SK-N-SH (cell line): ENCODE data around the gene LRSAM1. TPM values are rescaled to one million over a fixed set of nuclear protein-coding genes. Genes with fewer than 3 reads are reported as not detected.

Experiments
- CTCF ChIA-PET: fragments of 300-600, 350-600 bp; formaldehyde crosslinking; extraction: SDS; loops from one replicate; lab custom pipeline; 2021; lab: Yijun Ruan, JAX
- POLR2A ChIA-PET: fragments of 350-600 bp; sonication (Branson Sonifier 250); formaldehyde crosslinking; extraction: SDS; loops from one replicate; lab custom pipeline; 2020; ENCODE audit warnings: antibody characterized with exemption, inconsistent platforms; lab: Yijun Ruan, JAX
- DNase-seq: peaks from one replicate; pipeline ENCODE4 v3.0.0; 2012
- H2AFZ ChIP-seq: fragments of 200-600 bp; sonication (generic); 2 replicates; pipeline ENCODE4 v1.8.1; 2016; ENCODE audit warnings: antibody characterized with exemption, mild to moderate bottlenecking, low read depth
- H3F3A ChIP-seq: fragments of 200-600 bp; sonication (generic); replicated peaks from 2 replicates; pipeline ENCODE3; 2016; ENCODE audit warnings: antibody characterized with exemption, mild to moderate bottlenecking; ENCODE audit not compliant: insufficient read depth
- H3K27ac ChIP-seq, 2 experiments: fragments of 200-500 bp in 1 of 2; fragments of 200-600 bp in 1 of 2; sonication (Bioruptor generic) in 1 of 2; sonication (generic), shearing (Covaris generic) in 1 of 2; 2 replicates each; pipeline versions ENCODE4 v1.5.1 to v1.6.1; 2014 to 2016; ENCODE audit warnings: low read depth in 2 of 2, inconsistent platforms in 1 of 2, low read length in 1 of 2, mild to moderate bottlenecking in 1 of 2, mixed read lengths in 1 of 2
- H3K27me3 ChIP-seq: fragments of 200-600 bp; sonication (generic), shearing (Covaris generic); 2 replicates; pipeline ENCODE4 v1.6.1; 2016; ENCODE audit warnings: mixed run types; ENCODE audit not compliant: insufficient read depth
- H3K36me3 ChIP-seq, 2 experiments: fragments of 200-500 bp in 1 of 2; fragments of 200-600 bp in 1 of 2; sonication (Bioruptor generic) in 1 of 2; sonication (generic) in 1 of 2; replicated peaks in 1 of 2; 2 replicates each; pipeline versions ENCODE3 to v1.5.1; 2014 to 2016; ENCODE audit warnings: low read length in 1 of 2, mild to moderate bottlenecking in 1 of 2; ENCODE audit not compliant: insufficient read depth in 2 of 2, control insufficient read depth in 1 of 2
- H3K4me1 ChIP-seq, 2 experiments: fragments of 200-500 bp in 1 of 2; fragments of 200-600 bp in 1 of 2; sonication (Bioruptor generic) in 1 of 2; sonication (generic), shearing (Covaris generic) in 1 of 2; 2 replicates each; pipeline versions ENCODE4 v1.5.1 to v1.6.1; 2014 to 2016; ENCODE audit warnings: low read depth in 1 of 2, low read length in 1 of 2, mixed run types in 1 of 2; ENCODE audit not compliant: insufficient read depth in 2 of 2, control insufficient read depth in 1 of 2
- H3K4me2 ChIP-seq: fragments of 200-600 bp; sonication (generic), shearing (Covaris generic); 2 replicates; pipeline ENCODE4 v1.6.1; 2017; ENCODE audit warnings: mixed run types
- H3K4me3 ChIP-seq, 2 experiments: fragments of 200-500 bp in 1 of 2; fragments of 200-600 bp in 1 of 2; sonication (Bioruptor generic) in 1 of 2; sonication (generic), shearing (Covaris generic) in 1 of 2; 2 replicates each; pipeline versions ENCODE4 v1.5.1 to v1.8.1; 2014 to 2016; ENCODE audit warnings: low read depth in 2 of 2, inconsistent platforms in 1 of 2, low read length in 1 of 2, mild to moderate bottlenecking in 1 of 2, mixed read lengths in 1 of 2, moderate library complexity in 1 of 2
- H3K79me2 ChIP-seq: fragments of 200-600 bp; sonication (generic); 2 replicates; pipeline ENCODE4 v1.8.1; 2017; ENCODE audit warnings: mild to moderate bottlenecking; ENCODE audit not compliant: insufficient read depth
- H3K9ac ChIP-seq: fragments of 200-600 bp; sonication (generic); 2 replicates; pipeline ENCODE4 v1.6.1; 2017; ENCODE audit warnings: mixed run types
- H3K9me2 ChIP-seq: fragments of 200-600 bp; sonication (generic); 2 replicates; pipeline ENCODE4 v1.6.1; 2017; ENCODE audit warnings: mixed run types
- H3K9me3 ChIP-seq: fragments of 200-600 bp; sonication (generic); 2 replicates; pipeline ENCODE4 v1.6.1; 2017; ENCODE audit warnings: mixed run types, mild to moderate bottlenecking, moderate library complexity
- H4K20me1 ChIP-seq: fragments of 200-600 bp; sonication (generic); 2 replicates; pipeline ENCODE4 v1.6.1; 2017; ENCODE audit warnings: mild to moderate bottlenecking, mixed run types; ENCODE audit not compliant: insufficient read depth
- CHD2 ChIP-seq: fragments of 150-350 bp; IDR thresholded peaks from 2 replicates; pipeline ENCODE4 v1.6.1; 2018; ENCODE audit warnings: low read length; ENCODE audit not compliant: partially characterized antibody
- ELF1 ChIP-seq: IDR thresholded peaks from 2 replicates; pipeline ENCODE4 v1.4.0; 2012
- EP300 ChIP-seq, 2 experiments: IDR thresholded peaks; 2 replicates each; pipeline versions ENCODE4 v1.4.0 to v1.6.1; 2012; ENCODE audit warnings: borderline replicate concordance in 1 of 2, low read depth in 1 of 2, low read length in 1 of 2
- FOXM1 ChIP-seq: IDR thresholded peaks from 2 replicates; pipeline ENCODE4 v1.4.0; 2012; ENCODE audit warnings: low read depth, mild to moderate bottlenecking
- GABPA ChIP-seq: IDR thresholded peaks from 2 replicates; pipeline ENCODE4 v1.4.0; 2012; ENCODE audit warnings: low read depth, mild to moderate bottlenecking
- GATA2 ChIP-seq: sonication (generic); formaldehyde crosslinking; IDR thresholded peaks from 2 replicates; pipeline ENCODE4 v1.5.0; 2020; ENCODE audit warnings: mild to moderate bottlenecking, missing genetic modification reagents
- IRF3 ChIP-seq: fragments of 150-350 bp; IDR thresholded peaks from 2 replicates; pipeline ENCODE4 v1.6.1; 2016; ENCODE audit warnings: mild to moderate bottlenecking, low read depth, low read length
- JUND ChIP-seq: IDR thresholded peaks from 2 replicates; pipeline ENCODE4 v1.4.0; 2012
- NRF1 ChIP-seq: IDR thresholded peaks from 2 replicates; pipeline ENCODE4 v1.6.1; 2012; ENCODE audit warnings: low read depth, mild to moderate bottlenecking, low read length
- POLR2AphosphoS5 ChIP-seq: IDR thresholded peaks from 2 replicates; pipeline ENCODE4 v1.6.1; 2012; ENCODE audit warnings: low read depth, low read length
- RCOR1 ChIP-seq: fragments of 150-350 bp; IDR thresholded peaks from 2 replicates; pipeline ENCODE4 v1.6.1; 2017; ENCODE audit warnings: antibody characterized with exemption, low read length
- SIN3A ChIP-seq: IDR thresholded peaks from 2 replicates; pipeline ENCODE4 v1.6.1; 2012; ENCODE audit warnings: low read depth, mild to moderate bottlenecking, low read length, moderate library complexity, borderline replicate concordance
- TAF1 ChIP-seq: IDR thresholded peaks from 2 replicates; pipeline ENCODE4 v1.6.1; 2012; ENCODE audit warnings: low read depth, mild to moderate bottlenecking, low read length, moderate library complexity, borderline replicate concordance
- TCF12 ChIP-seq: IDR thresholded peaks from 2 replicates; pipeline ENCODE4 v1.4.0; 2012
- TEAD4 ChIP-seq: IDR thresholded peaks from 2 replicates; pipeline ENCODE4 v1.4.0; 2012; ENCODE audit warnings: mild to moderate bottlenecking, borderline replicate concordance; ENCODE audit not compliant: insufficient read depth
- YY1 ChIP-seq: IDR thresholded peaks from 2 replicates; pipeline ENCODE4 v1.4.0; 2012; ENCODE audit warnings: low read depth, mild to moderate bottlenecking
- ZBTB33 ChIP-seq: IDR thresholded peaks from 2 replicates; pipeline ENCODE4 v1.4.0; 2012; ENCODE audit warnings: low read depth, borderline replicate concordance
- WGBS: methylation state at CpG from one replicate; pipeline ENCODE4 v1.1.6; 2017; ENCODE audit warnings: low lambda C conversion rate; 5-methylcytosine and 5-hydroxymethylcytosine counted together
- polyA plus RNA-seq, 3 experiments: library from polyadenylated mRNA; depleted of rRNA; stranded (reverse); fragments of >200 nt; gene quantifications; 2 replicates each; pipeline ENCODE4 v1.2.3, GENCODE V29; 2012
- TF ChIP-seq, protein P1 (sequence below): fragments of 200-600 bp; sonication (generic); IDR thresholded peaks from 2 replicates; pipeline ENCODE4 v1.6.1; 2017; ENCODE audit warnings: antibody characterized with exemption, mild to moderate bottlenecking, moderate library complexity
- TF ChIP-seq, protein P2 (sequence below): IDR thresholded peaks from 2 replicates; pipeline ENCODE4 v1.4.0; 2012; ENCODE audit warnings: low read depth, borderline replicate concordance

The LRSAM1 gene
- polyA plus RNA-seq, 1 of the 3 experiments (the other 2 are of a cell fraction), result 8.0 TPM

GRCh38 chr9:127549751-127550150 is 98.4 kb downstream of the LRSAM1 start:
- peaks cover 15 to 37% of the 10 kb centered on the region in 2 experiments; a peak in 3 of 4 replicates for H3K4me1 ChIP-seq
- DNase-seq, result no peak
- H3K27ac ChIP-seq, result no peak overlapping the region
- no peak overlapping the region for H3K4me3 ChIP-seq
- H3K9ac ChIP-seq, result no peak overlapping the region
- H3F3A ChIP-seq, result peaks cover 5% of the 10 kb centered on the region
- CTCF ChIA-PET, result no interaction called here
- H3K36me3 ChIP-seq, result peaks cover 0 to 11% of the 10 kb centered on the region in 2 experiments
- H3K4me2 ChIP-seq, result no peak overlapping the region
- H3K9me3 ChIP-seq, result no peaks in the 10 kb centered on the region
- POLR2A ChIA-PET, result no interaction called here
- peaks cover 100% of the 10 kb centered on the region for H3K79me2 ChIP-seq
- peaks cover 96% of the 10 kb centered on the region for H4K20me1 ChIP-seq
- WGBS, result 100% methylated on average over 5 of the region's 8 CpGs
- no peaks in the 10 kb centered on the region for H3K9me2 ChIP-seq
- H2AFZ ChIP-seq, result no peak overlapping the region
- no peak for TF ChIP-seq SIN3A
- no peak for TF ChIP-seq TCF12
- no peak for TF ChIP-seq EP300 (IDR thresholded peaks at IDR 0.05; ENCODE audit: borderline replicate concordance in 1 of 2, low read depth in 1 of 2, low read length in 1 of 2)
- no peak for TF ChIP-seq TAF1
- no peak for TF ChIP-seq ZBTB33
- no peak for TF ChIP-seq GABPA
- TF ChIP-seq CHD2, result no peak
- TF ChIP-seq IRF3, result no peak
- TF ChIP-seq YY1, result no peak
- TF ChIP-seq NRF1, result no peak
- TF ChIP-seq, protein P1, sequence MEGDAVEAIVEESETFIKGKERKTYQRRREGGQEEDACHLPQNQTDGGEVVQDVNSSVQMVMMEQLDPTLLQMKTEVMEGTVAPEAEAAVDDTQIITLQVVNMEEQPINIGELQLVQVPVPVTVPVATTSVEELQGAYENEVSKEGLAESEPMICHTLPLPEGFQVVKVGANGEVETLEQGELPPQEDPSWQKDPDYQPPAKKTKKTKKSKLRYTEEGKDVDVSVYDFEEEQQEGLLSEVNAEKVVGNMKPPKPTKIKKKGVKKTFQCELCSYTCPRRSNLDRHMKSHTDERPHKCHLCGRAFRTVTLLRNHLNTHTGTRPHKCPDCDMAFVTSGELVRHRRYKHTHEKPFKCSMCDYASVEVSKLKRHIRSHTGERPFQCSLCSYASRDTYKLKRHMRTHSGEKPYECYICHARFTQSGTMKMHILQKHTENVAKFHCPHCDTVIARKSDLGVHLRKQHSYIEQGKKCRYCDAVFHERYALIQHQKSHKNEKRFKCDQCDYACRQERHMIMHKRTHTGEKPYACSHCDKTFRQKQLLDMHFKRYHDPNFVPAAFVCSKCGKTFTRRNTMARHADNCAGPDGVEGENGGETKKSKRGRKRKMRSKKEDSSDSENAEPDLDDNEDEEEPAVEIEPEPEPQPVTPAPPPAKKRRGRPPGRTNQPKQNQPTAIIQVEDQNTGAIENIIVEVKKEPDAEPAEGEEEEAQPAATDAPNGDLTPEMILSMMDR, result no peak
- TF ChIP-seq JUND, result no peak
- no peak for TF ChIP-seq GATA2 (CRISPR knock-in tag)
- no peak for TF ChIP-seq FOXM1
- no peak for TF ChIP-seq POLR2AphosphoS5
- TF ChIP-seq ELF1, result no peak
- TF ChIP-seq, protein P2, sequence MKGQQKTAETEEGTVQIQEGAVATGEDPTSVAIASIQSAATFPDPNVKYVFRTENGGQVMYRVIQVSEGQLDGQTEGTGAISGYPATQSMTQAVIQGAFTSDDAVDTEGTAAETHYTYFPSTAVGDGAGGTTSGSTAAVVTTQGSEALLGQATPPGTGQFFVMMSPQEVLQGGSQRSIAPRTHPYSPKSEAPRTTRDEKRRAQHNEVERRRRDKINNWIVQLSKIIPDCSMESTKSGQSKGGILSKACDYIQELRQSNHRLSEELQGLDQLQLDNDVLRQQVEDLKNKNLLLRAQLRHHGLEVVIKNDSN, result no peak
- TF ChIP-seq RCOR1, result no peak
- no peak for TF ChIP-seq TEAD4
- TF ChIP-seq, all 33 proteins: peak for 0
- no peaks in the 10 kb centered on the region for H3K27me3 ChIP-seq
